ENCODE data around the gene FAM118B. TPM values are rescaled to one million over a fixed set of nuclear protein-coding genes. Genes with fewer than 3 reads are reported as not detected.

Gene FAM118B
- total RNA-seq, 1 donor = 38.0 TPM

GRCh38 chr11:126229858-126230540 is 18.4 kb downstream of the FAM118B start:
- peak; percentile 28 for DNase-seq (ENCODE audit: low read depth)
- no peak for TF ChIP-seq CTCF (IDR thresholded peaks at IDR 0.05; ENCODE audit: insufficient read depth, low read depth, low read length)
- H3K4me3 ChIP-seq (ENCODE audit: low read depth, low read length) = no peak overlapping the region

- no peak for TF ChIP-seq CTCF (IDR thresholded peaks at IDR 0.05; ENCODE audit: insufficient read depth, low read depth, low read length)
- DNase-seq (ENCODE audit: low read depth) = peak; percentile 90
- H3K4me3 ChIP-seq (ENCODE audit: low read depth, low read length) = no peak overlapping the region
Observed at GRCh38 chr11:126231725-126232459, 20.3 kb downstream of the FAM118B start.

GRCh38 chr11:126232683-126233082 is 21.1 kb downstream of the FAM118B start:
- DNase-seq (ENCODE audit: low read depth) = no peak
- no peak overlapping the region for H3K4me3 ChIP-seq (ENCODE audit: low read depth, low read length)
- no peak for TF ChIP-seq CTCF (IDR thresholded peaks at IDR 0.05; ENCODE audit: insufficient read depth, low read depth, low read length)

GRCh38 chr11:126233391-126233790 is 21.8 kb downstream of the FAM118B start:
- H3K4me3 ChIP-seq (ENCODE audit: low read depth, low read length) = no peak overlapping the region
- TF ChIP-seq CTCF (IDR thresholded peaks at IDR 0.05; ENCODE audit: insufficient read depth, low read depth, low read length) = no peak
- peak; percentile 21 for DNase-seq (ENCODE audit: low read depth)

GRCh38 chr11:126246636-126247035 is 35.1 kb downstream of the FAM118B start:
- DNase-seq (ENCODE audit: low read depth) = peak; percentile 58
- H3K4me3 ChIP-seq (ENCODE audit: low read depth, low read length) = no peak overlapping the region
- TF ChIP-seq CTCF (IDR thresholded peaks at IDR 0.05; ENCODE audit: insufficient read depth, low read depth, low read length) = no peak

- no peak for DNase-seq (ENCODE audit: low read depth)
- no peak overlapping the region for H3K4me3 ChIP-seq (ENCODE audit: low read depth, low read length)
Observed at GRCh38 chr11:126253265-126253664, 41.7 kb downstream of the FAM118B start.

More at GRCh38 chr11:126253265-126253664, 41.7 kb downstream of the FAM118B start:
- no peak for TF ChIP-seq CTCF (IDR thresholded peaks at IDR 0.05; ENCODE audit: insufficient read depth, low read depth, low read length)

Measured in fibroblast of villous mesenchyme (primary cell).